RCC 7860 (cell line): ENCODE measurements around the gene POMT1.
A peak's percentile ranks its signal among the peaks of the same experiment; 100 is the strongest.
"Not testable (repeated sequence)": the region's sequence is repeated elsewhere in the genome, so short reads cannot be mapped to it uniquely, and the experiment has no call there.

Source experiments
- DNase-seq: peaks from one replicate; pipeline ENCODE4 v3.0.0-alpha.2; 2015; ENCODE audit warnings: low spot score
- FAIRE-seq: peaks from 2 replicates; lab custom pipeline; 2012; peaks lifted over from hg19 to GRCh38; lab: Jason Lieb, UNC

POMT1 gene

GRCh38 chr9:131495785-131496184 lies 6.9 kb upstream of the POMT1 start:
- FAIRE-seq = no peak
- no peak for DNase-seq

- FAIRE-seq (no peak), DNase-seq (no peak)
These were observed 5.8 kb upstream of the POMT1 start for GRCh38 chr9:131496844-131497405.

GRCh38 chr9:131499254-131499767 lies 3.4 kb upstream of the POMT1 start:
- no peak for DNase-seq
- FAIRE-seq = no peak

GRCh38 chr9:131500377-131500776 lies 2.3 kb upstream of the POMT1 start:
- DNase-seq = no peak
- no peak for FAIRE-seq

GRCh38 chr9:131500939-131501541 lies 1.7 kb upstream of the POMT1 start:
- FAIRE-seq = peak; percentile 21
- peak; percentile 43 for DNase-seq

- DNase-seq (peak; percentile 30), FAIRE-seq (no peak)
These were observed 1.1 kb downstream of the POMT1 start for GRCh38 chr9:131503626-131504465.

- FAIRE-seq (no peak), DNase-seq (no peak)
These were observed 2.3 kb downstream of the POMT1 start for GRCh38 chr9:131505012-131505411.

GRCh38 chr9:131511416-131511815 lies 8.7 kb downstream of the POMT1 start:
- FAIRE-seq (no peak), DNase-seq (no peak)

- FAIRE-seq (no peak), DNase-seq (no peak)
These were observed 9.2 kb downstream of the POMT1 start for GRCh38 chr9:131511880-131512279.

GRCh38 chr9:131513177-131513576 lies 10.5 kb downstream of the POMT1 start:
- FAIRE-seq (no peak), DNase-seq (no peak)

- FAIRE-seq, DNase-seq: not testable (repeated sequence)
These were observed 12.9 kb downstream of the POMT1 start for GRCh38 chr9:131515559-131516031.

- FAIRE-seq = no peak
- no peak for DNase-seq
These were observed 13.4 kb downstream of the POMT1 start for GRCh38 chr9:131516100-131516499.

GRCh38 chr9:131516930-131517329 lies 14.2 kb downstream of the POMT1 start:
- DNase-seq = no peak

GRCh38 chr9:131517761-131518190 lies 15.1 kb downstream of the POMT1 start:
- FAIRE-seq = no peak

More at GRCh38 chr9:131516930-131517329, 14.2 kb downstream of the POMT1 start:
- no peak for FAIRE-seq

GRCh38 chr9:131518553-131518952 lies 15.8 kb downstream of the POMT1 start:
- DNase-seq (no peak), FAIRE-seq (no peak)

More at GRCh38 chr9:131517761-131518190, 15.1 kb downstream of the POMT1 start:
- no peak for DNase-seq

GRCh38 chr9:131520503-131520902 lies 17.8 kb downstream of the POMT1 start:
- DNase-seq = no peak
- no peak for FAIRE-seq

GRCh38 chr9:131521203-131521602 lies 18.5 kb downstream of the POMT1 start:
- FAIRE-seq = no peak

GRCh38 chr9:131521822-131522221 lies 19.1 kb downstream of the POMT1 start:
- FAIRE-seq (no peak), DNase-seq (no peak)

More at GRCh38 chr9:131521203-131521602, 18.5 kb downstream of the POMT1 start:
- DNase-seq = no peak

- FAIRE-seq (no peak), DNase-seq (no peak)
These were observed 19.8 kb downstream of the POMT1 start for GRCh38 chr9:131522257-131523085.

- FAIRE-seq (no peak), DNase-seq (no peak)
These were observed 20.3 kb downstream of the POMT1 start for GRCh38 chr9:131523086-131523388.
